Measurements from ENCODE around the gene TNIK.

TNIK gene

DNA sequence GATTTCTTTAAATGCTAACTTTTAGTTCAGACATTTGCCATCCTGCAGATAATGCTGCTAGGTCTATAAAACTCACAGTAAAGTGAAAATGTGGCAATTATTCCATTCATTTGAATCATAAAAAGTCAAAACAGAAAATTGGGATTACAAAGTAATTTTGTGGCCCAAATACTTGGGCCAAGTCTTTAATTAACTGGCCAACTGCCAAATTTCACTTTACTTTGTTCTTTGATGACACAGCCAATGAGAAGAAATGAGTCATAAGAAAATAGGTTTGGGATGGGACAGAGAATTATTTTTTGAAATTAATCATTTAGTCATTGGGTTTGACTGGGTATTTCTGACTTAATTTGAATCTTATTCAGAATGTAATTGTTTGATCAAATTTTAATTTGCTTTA is 343.8 kb downstream of the TNIK start:
- no peak for DNase-seq

DNA sequence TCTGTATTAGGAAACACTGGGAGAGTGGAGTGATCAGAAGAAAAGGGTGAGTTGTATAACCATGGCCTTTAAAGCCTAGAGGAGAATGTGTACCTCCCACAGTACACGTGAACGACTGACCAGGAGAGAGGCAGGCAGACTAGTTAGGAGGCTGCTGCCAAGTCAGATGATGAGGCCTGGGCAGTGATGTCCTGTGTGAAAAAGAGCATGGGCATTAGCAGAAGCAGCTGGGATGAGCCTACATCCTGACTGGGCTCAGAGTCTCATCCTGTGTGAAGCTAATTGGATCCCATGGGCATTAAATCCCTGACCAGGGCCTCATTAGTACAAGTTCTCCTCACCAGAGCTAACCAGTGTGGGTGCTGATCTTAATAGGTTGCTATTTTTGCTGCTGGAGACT is 344.5 kb downstream of the TNIK start:
- DNase-seq: no peak

DNA sequence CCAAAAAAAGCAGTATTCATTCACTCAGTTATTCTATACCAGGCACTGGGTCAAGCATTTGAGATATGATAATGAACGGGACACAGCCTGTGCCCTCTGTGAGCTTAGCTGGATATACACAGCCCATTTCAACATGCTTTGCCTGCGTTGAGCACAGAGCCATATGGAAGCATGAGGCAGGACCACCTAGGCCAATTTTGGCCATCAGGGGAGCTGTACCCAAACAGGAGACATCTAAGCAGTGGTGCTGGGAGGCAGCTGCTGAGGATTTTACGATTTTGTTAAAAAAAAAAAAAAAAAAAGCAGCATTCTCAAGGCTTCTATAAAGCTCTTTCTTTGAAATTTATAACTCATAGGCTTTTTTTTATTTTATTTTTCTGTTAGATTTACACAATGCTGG is 346.5 kb downstream of the TNIK start:
- no peak for DNase-seq

DNA sequence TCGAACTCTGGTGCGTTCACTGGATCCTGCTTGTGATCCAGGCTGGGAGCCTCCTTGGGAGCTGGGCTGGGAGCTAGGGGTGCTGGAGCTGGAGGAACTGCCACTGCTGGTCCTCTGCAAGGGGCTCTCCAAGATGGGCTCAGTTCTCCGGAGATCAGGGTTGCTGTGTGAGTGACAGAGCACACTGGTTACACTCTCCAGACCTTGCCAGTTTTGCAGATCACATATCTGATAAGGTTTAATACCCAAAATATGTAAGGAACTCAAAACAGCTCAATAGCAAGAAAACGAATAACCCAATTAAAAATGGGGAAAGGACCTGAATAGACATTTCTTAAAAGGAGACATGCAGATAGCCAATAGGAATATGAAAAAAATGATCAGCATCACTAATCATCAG is 349.5 kb downstream of the TNIK start:
- DNase-seq: no peak

DNA sequence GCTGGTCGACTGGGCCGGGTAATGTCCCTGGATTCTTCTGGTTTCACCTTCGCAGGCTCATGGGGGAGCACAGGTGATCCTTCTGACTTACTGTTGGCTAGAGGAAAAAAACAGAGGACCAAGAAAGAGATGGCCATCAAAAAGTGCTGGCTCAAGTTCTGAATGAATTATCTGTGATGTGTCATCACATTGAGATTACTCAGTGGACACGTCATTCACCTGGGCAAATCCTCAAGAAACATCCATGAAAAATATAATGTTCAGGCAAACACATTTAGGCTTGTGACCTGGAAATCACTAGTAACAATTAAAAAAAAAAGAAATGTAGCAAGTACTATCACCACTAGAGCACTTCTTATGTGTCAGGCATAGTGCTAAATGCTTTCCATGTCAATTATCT is 352.1 kb downstream of the TNIK start:
- no peak for DNase-seq

DNA sequence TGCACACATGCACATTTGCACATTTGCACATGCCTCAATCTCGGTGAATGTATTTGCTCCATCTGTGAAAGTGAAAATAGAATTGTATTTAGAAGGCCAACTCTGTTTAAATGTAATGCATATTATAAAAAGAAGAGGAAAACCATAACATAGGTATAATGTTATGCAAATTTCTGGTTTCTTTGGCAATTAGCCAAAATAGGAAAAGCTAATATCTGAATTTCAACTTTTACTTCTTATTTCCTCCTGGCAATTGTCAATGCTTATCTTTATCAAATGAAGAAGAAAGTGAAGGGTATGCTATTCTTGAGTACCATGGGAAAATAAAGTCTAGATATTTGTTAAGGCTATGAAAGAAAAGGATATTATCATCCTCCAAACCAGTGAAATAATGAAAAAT is 357.0 kb downstream of the TNIK start:
- no peak for DNase-seq

DNA sequence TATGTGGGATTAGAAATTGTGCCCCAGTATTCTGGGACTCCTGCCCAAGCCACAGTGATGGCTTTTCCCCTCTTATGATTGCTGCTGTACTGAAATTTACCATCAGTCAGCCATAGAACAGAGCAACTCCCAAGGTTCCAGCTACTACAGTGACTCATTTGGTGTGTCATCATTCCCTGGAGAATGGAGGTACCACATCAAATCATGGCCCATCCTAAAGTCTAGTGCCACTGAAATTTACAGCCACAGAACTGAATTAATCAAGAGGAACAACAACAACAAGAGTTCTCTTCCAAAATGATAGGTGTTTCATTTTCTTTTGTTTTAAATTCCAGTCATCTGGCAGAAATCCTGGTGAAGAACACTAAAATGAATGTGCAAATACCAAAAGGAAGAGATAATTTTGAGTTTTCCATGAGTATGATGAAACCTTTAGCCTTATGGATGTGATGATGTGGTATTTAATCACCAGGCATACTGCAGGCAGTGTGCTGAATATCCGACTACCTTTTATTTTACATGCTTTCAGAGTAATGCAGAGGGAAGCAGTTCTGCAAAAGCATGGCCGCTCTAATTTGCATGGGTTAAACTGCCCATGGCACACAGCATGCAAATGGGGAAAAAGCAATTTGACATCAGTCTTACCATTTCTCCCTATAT is 358.1 kb downstream of the TNIK start:
- DNase-seq: no peak

DNA sequence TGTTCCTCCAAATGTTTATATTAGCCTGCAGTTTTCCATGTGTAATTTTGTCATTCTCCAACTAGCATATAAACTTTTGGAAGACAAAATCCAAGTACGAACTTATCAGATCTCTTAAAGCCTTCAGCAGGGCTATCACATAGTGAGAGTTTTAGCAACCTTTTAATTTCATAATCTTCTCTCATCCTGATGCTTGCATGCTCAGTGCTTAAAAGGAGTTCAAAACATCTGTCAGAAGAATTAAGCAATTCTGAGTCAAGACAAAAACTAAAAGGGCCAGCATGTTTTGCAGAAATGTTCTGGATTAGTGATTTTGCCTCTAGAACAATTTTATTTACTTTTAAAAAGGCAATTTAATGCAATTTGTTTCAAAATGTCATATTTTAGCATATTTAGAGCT is 360.3 kb downstream of the TNIK start:
- DNase-seq: no peak

DNA sequence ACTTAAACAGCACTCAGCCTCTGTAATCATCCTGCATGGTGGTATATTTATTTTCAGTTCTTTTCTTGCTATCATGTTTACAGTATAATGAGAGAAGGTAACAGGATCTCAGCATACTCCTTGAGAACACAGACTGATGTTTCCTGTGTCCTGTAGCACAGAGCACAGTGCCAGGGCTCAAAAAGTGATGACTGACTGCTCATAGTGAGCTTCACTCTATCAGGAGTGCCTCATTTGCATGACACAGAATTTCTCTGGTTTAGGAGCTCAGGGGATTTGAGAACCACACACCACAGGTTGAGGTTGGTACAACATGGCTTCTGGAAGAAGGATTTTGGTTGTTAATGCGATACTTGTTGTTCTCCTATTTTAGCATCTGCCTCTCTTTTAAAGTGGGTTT is 365.1 kb downstream of the TNIK start:
- DNase-seq: no peak

DNA sequence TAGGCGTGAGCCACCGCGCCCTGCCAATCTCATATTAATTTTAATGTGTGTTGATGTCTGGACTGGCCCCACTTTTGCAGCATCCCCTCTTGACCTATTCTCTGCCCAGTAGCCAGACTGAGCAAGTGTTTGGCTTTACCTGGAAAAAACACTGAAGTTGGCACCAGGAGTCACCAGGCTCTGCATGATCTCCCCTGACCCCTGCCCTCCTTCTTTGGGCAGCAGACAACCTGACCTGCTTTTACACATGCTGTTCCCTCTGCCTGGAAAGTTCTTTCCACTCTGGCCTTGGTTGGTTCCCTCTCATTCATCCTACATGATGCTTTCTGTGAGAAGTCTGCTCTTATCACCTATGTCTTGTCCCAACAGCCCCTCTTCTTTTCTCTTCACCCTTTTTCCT is 365.8 kb downstream of the TNIK start:
- DNase-seq: no peak

DNA sequence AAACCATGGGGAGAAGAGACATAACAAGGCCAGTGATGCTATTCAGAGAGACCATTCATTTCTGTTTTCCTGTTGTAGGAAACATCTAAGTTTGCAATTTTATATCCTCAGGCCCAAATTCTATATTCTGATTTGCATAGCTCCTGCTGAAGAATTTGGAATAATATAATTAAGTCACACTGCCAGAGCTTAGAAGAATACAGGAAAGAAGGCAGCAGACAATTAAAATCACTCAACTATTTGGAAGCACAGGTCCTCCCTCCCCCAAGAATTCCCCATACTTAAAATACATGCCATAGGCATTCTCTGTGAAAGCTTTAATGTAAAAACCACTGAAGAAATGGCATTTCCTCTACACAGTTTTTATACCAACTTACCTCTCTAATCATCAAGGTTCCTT is 366.7 kb downstream of the TNIK start:
- no peak for DNase-seq

DNA sequence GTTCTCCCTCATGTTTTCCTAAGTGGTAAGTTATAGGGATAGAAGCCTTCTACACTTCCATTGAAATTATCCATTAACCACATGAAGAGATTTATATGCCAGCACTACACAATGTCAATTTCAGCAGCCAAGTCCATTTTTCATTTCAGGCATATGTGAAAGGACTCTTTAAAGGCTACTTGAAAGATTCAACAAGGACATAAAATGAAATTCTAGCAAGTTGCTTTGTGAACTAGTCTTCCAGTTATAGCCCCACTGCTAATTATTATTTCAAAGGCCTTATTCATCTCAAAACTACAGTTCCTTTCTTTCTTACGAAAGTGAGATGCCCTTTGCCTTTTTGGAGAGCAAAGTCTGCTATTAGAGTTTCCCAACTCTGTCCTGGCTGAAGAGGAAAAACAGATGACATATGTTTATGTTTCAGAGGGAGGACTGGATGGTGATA is 367.7 kb downstream of the TNIK start:
- DNase-seq: no peak

DNA sequence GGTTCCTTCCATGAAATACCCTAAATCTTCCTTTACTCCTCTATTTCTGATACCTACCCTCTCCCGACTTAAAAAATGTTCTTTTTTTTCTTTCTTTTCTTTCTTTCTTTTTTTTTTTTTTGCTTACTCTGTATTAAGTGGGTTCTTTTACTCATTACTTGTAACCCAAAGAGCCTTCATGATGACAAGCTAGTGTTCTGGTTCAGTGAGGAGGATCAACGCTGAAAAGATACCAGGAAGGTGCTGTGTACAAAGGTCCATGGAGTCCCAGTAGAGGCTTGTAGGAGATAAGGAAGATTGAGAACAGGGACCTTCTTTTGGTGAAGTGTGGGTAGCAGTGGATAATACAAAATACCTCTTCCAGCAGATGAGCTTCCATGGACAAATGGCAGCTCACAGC is 369.9 kb downstream of the TNIK start:
- DNase-seq: no peak

DNA sequence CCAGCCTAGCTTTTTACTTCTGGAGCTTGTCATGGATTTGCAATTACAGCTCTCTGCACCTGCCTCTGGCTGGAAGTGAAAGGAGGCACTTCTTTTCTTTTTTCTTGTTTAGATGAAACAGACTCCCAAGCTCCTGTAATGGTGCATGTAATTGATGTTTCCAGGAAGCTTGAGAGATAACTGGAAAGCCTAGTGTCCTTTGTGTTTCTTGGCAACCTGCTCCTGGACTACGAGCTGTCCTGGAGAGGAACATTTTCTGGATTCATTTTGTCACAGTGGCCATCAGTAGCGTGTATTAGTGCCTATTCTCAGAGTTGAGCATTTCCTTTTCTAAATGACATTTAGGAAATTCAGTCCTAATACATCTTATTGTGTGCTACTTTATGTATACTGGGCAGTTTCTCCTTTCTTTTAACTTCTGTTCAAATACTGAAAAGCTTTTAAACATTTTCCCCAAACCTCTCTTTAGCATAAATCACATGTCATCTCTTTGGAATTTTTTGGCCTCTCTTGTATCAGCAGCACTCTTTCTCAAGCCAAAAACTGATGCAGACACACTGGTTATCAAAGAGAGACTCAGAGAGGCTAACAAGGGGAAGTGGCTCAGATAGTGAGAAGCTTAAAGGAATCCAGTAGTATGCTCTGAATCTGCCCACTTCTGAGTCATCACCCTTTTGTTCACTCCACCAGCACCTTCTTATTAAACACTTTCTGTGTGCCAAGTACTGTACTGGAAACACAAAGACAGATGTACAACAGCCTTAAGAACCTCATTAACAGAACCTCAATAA is 371.0 kb downstream of the TNIK start:
- DNase-seq: no peak

DNA sequence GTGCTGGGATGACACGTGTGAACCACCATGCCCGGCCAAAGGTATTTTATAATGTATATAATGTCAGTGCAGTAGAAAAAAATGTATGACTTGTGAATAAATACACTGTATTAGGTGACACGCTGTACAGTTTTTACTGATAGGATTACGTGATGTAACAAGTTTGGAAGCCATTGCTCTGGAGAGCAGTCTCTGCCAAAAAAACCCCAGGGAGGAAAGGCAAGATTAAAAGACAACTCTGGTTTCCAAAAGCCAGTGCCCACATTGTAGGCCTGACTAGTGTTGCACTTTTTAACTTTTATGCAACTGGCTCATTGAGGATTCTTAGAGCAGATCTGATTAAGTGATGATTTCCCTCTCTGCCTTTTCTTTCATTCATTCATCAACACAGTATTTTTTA is 371.7 kb downstream of the TNIK start:
- DNase-seq: no peak

DNA sequence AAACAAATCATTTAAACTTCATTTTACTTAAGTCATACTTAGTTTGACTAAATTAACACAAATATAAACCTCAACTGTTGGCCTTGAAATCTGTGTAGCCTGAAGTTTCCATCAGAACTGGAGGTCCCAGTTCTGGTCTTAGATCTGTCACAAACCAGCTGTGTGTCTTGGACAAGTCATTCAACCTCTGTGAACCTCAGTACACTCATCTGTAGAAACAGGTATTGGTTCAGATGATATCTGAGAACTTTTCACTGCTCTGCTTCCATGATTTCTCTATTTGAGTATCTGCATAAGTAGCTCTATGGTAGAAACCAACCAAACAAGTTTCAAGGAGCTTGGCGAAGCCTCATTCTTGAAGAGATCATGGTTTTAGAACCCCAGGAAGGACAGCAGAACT is 373.3 kb downstream of the TNIK start:
- DNase-seq: no peak

DNA sequence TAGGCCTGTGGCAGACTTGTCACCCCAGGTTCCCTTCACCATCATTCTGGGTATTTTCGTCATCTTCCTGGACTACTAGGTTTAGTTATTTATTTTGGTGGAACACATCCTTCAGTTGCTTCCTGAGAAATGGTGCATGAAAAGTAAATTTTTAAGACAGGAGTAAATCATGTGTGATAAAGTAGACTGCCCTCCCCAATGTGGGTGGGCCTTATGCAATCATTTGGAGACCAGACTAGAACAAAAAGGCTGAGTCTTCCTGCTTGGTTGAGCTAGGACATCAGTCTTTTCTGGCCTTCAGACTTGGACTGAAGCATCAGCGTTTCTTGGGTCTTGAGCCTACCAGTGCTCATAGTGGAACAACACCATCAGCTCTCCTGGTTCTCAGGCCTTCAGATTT is 382.9 kb downstream of the TNIK start:
- no peak for DNase-seq

DNA sequence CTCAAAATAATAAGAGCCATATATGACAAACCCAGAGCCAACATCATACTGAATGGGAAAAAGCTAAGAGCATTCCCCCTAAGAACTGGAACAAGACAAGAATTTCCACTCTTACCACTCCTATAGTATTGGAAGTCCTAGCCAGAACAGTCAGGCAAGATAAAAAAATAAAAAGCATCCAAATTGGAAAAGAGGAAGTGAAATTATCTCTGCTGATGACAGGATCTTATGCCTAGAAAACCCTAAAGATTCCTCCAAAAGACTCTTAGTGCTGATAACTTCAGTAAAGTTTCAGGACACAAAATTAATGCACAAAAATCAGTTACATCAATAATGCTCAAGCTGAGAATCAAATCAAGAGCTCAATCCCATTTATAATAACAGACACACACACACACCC is 387.8 kb downstream of the TNIK start:
- no peak for DNase-seq

DNA sequence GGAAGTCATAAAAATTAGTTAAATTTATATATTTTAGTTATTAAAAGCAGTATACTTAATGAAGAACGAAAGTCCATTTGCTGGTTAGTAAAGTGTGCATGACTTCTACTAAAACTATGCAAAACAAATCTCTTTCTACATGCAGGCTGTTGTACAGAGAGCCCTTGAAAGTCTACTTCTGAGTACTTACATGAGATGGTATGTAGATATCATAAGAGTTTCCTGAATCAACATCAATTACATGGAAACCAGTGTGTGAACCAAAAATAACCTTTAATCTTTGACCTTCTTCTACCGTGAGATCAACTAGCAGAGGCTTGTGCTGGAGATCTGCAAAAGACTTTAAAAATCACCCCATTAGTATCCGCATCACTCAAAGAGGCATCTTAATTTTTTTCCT is 391.5 kb downstream of the TNIK start:
- no peak for DNase-seq

DNA sequence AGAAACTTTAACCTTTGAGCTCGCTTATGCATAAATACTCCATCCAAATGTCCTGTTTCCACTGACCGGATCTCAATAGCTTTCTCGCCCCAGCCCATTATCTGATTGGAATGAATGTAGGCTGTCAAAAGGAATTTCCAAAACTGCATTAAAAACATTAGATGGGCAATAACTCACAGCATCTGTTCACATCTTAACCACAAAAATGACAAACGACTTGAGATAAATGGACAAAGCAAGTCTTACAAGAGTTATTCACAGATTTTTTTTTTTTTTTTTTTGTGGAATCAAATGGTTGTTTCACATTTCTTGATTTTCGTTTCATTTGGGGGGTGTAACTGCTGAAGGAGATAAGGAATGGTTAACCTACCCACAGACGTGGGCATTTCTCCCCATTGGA is 394.0 kb downstream of the TNIK start:
- DNase-seq: no peak

DNA sequence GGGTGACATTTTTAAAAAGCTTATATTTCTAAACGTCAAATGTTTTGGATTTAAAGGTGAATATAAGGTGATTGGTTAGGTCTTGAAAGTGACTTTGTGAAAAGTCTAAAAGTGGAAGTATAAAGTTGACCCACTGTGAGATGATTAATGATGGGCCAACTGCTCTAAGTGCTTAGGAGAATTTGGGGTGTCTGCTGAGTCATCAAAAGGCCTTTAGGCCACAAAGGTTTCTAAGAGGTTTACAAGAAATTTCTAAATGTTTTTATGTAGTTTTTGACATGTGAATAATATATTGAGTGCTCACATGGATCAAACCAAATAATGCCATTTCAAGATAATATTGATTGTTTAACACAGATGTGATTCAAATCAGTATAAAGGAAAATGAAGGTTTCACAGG is 394.5 kb downstream of the TNIK start:
- no peak for DNase-seq

DNA sequence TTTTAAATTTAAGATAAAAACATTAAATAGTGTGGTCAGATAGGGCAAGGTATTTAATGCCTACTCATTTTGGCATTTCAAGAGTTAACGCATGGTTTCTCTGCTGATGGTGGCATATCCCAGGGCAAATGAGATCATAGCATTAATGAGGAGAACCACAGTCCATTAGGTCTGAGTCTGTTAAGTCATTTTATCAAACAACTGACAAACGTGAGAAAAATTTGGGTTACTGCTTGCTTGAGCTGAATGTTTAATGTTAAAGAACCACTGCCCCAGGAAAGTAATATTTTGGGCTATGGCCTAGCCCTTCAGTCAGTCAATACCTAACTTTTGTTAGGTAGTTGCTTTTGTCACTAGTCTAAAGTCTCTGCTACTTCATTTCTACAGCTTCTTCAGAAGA is 395.7 kb downstream of the TNIK start:
- DNase-seq: no peak

DNA sequence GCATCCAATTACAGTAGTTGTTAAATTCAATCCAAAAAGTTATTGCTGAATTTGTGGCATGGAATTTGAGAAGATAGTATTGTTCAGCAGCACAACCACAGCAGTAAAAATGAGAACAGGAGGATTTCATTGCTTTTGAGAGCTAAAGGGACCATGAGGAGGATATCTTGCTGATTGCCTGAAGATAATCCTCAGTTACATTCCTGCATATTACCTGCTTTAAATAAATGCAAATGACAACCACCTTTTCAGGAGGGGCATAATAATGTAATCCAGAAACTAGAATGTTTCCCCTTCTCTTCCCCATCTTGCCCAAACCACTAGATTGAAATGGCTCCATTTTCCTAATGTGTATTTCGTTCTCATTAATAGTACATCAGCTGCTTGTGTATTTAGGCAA is 398.5 kb downstream of the TNIK start:
- DNase-seq: no peak

DNA sequence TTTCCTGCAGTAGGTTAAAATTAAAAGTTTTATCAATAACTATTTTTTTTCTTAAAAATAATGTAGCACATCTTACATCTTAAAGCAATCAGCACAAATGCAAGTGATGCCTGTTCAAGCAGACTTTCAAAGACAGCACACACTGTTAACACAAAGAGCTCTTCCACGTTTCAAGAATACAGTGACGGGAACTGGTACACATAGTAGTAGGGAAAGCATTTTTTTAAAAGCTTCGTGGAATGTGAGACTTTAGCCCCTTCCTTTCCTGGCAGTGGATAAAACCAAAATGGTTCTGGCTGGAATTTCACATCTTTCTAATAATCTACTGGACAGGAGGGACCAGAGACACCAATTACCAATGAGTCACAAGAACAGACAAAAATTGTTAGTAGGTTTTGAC is 400.2 kb downstream of the TNIK start:
- no peak for DNase-seq
